HepG2 (cell line): Measurements from ENCODE around the gene PSMB3. TPM values are rescaled to one million over a fixed set of nuclear protein-coding genes. Genes with fewer than 3 reads are reported as not detected.

Experiments
- HDAC6 ChIP-seq: fragments of 200-600 bp; sonication (generic); IDR thresholded peaks from 2 replicates; pipeline ENCODE4 v1.7.0; 2017; ENCODE audit warnings: mild to moderate bottlenecking, antibody characterized with exemption, low read length, low read depth
- HNRNPK ChIP-seq: fragments of 200-400 bp; formaldehyde crosslinking; IDR thresholded peaks from 2 replicates; pipeline ENCODE4 v1.6.1; 2018; ENCODE audit warnings: low read length, low read depth, moderate library complexity, mild to moderate bottlenecking; ENCODE audit not compliant: poor library complexity, severe bottlenecking
- LCORL ChIP-seq, 2 experiments: fragments of 450-650 bp in 1 of 2; sonication (generic) in 1 of 2; formaldehyde crosslinking in 1 of 2; IDR thresholded peaks; 2 replicates each; pipeline versions ENCODE4 v1.5.0 to v1.6.1; 2017 to 2020; ENCODE audit warnings: antibody characterized with exemption in 1 of 2, missing genetic modification reagents in 1 of 2
- RAD51 ChIP-seq: fragments of 450-650 bp; IDR thresholded peaks from 2 replicates; pipeline ENCODE4 v1.6.1; 2016; ENCODE audit warnings: borderline replicate concordance
- RARA ChIP-seq: IDR thresholded peaks from 2 replicates; pipeline ENCODE4 v1.6.1; 2016; ENCODE audit warnings: missing genetic modification reagents, missing compliant biosample characterization
- RARG ChIP-seq: sonication (generic); formaldehyde crosslinking; IDR thresholded peaks from 2 replicates; pipeline ENCODE4 v1.4.0; 2020; ENCODE audit warnings: low read depth, mild to moderate bottlenecking, missing genetic modification reagents
- SCMH1 ChIP-seq: sonication (generic); formaldehyde crosslinking; IDR thresholded peaks from 2 replicates; pipeline ENCODE4 v1.9.0; 2021; ENCODE audit warnings: missing genetic modification reagents, mild to moderate bottlenecking, borderline replicate concordance
- TAF1 ChIP-seq: sonication (generic); formaldehyde crosslinking; IDR thresholded peaks from 2 replicates; pipeline ENCODE4 v1.4.0; 2020; ENCODE audit warnings: missing genetic modification reagents
- ZBTB20 ChIP-seq: sonication (generic); formaldehyde crosslinking; IDR thresholded peaks from 2 replicates; pipeline ENCODE4 v1.8.1; 2023; ENCODE audit warnings: missing genetic modification reagents, low read depth, mild to moderate bottlenecking, borderline replicate concordance
- ZEB1 ChIP-seq: IDR thresholded peaks from 2 replicates; pipeline ENCODE4 v1.6.1; 2012; ENCODE audit warnings: mild to moderate bottlenecking, low read depth, inconsistent platforms; ENCODE audit not compliant: insufficient replicate concordance
- ZFP36 ChIP-seq: fragments of 150-350 bp; IDR thresholded peaks from 2 replicates; pipeline ENCODE4 v1.6.1; 2018; ENCODE audit warnings: borderline replicate concordance, low read length, low read depth; ENCODE audit not compliant: partially characterized antibody
- ZNF672 ChIP-seq: sonication (generic); formaldehyde crosslinking; IDR thresholded peaks from 2 replicates; pipeline ENCODE4 v1.8.1; 2022; ENCODE audit warnings: missing genetic modification reagents
- ZNF724P ChIP-seq: sonication (generic); formaldehyde crosslinking; IDR thresholded peaks from 2 replicates; pipeline ENCODE4 v1.8.0; 2022; ENCODE audit warnings: missing genetic modification reagents, borderline replicate concordance
- ZNF781 ChIP-seq: sonication (generic); formaldehyde crosslinking; IDR thresholded peaks from 2 replicates; pipeline ENCODE4 v1.5.1; 2020; ENCODE audit warnings: borderline replicate concordance, mild to moderate bottlenecking, missing genetic modification reagents; ENCODE audit errors: not compliant biosample characterization
- ZSCAN5A ChIP-seq: sonication (generic); formaldehyde crosslinking; IDR thresholded peaks from 2 replicates; pipeline ENCODE4 v1.8.0; 2022; ENCODE audit warnings: mild to moderate bottlenecking, missing genetic modification reagents, borderline replicate concordance
- polyA plus RNA-seq, 8 experiments: library from polyadenylated mRNA; depleted of rRNA in 3 of 8; stranded (reverse) in 7 of 8; unstranded in 1 of 8; fragments of >200 nt; fragmentation: Illumina TruSeq in 4 of 8; extraction: Trizol in 4 of 8; gene quantifications; 2 replicates each; pipeline versions ENCODE4 v1.2.1 to v1.2.3, GENCODE V29; 2011 to 2016; ENCODE audit warnings: low read depth in 4 of 8, missing spikeins in 1 of 8, mixed read lengths in 1 of 8; ENCODE audit not compliant: insufficient read depth in 1 of 8
- total RNA-seq, 5 experiments: library from RNA; depleted of rRNA; stranded (reverse); fragments of >200 nt; fragmentation: Illumina TruSeq; extraction: Trizol; gene quantifications; 2 replicates each; pipeline ENCODE4 v1.2.3, GENCODE V29; 2016; ENCODE audit warnings: low read depth in 1 of 5
- TF ChIP-seq, protein P1 (sequence below): sonication (generic); formaldehyde crosslinking; IDR thresholded peaks from one replicate; pipeline ENCODE4 v1.5.1; 2020; ENCODE audit warnings: mild to moderate bottlenecking, missing genetic modification reagents; ENCODE audit errors: not compliant biosample characterization
- TF ChIP-seq, protein P2 (sequence below): sonication (generic); formaldehyde crosslinking; conservative IDR thresholded peaks from 2 replicates; pipeline ENCODE4 v1.4.0; 2020; ENCODE audit warnings: missing genetic modification reagents

PSMB3 gene
- total and polyA plus RNA-seq, 2 of the 13 experiments (the other 11 are each of a cell fraction or from before 2014, with no cell fraction given) = 366 to 517 TPM

DNA sequence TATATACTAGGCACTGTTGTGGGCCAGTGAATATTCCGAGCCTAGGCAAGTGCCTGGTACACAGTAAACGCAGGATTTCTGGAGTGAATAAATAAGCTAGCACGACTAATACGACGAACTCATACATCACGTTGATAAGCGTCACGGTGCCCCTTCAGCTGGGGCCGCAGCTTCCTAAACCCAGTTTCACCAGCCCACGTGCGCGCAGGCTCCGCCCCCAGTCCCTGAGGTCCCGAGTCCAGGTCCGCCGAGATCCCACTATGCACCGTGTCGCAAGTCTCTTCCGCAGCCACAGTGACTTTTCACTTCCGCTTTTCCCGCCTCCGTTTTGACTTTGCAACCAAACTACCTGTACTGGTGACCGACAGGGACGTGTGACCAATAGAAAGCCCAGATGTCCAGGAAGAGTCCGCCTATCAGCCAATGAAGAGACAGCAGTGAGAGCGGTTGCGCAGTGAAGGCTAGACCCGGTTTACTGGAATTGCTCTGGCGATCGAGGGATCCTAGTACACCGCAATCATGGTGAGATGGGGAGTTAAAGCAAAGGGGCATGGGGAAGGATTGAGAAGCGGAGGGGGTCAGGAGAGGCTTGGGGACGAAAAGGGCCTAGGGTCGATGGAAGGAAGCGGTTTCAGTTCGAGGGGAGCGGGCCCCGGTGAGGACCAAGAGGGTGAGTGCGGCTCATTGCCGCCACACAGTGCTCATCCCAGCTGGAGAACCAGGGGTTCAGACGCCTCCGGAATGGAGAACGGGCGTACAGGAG lies at the start of gene PSMB3 (continued):
- TF ChIP-seq, protein P1, sequence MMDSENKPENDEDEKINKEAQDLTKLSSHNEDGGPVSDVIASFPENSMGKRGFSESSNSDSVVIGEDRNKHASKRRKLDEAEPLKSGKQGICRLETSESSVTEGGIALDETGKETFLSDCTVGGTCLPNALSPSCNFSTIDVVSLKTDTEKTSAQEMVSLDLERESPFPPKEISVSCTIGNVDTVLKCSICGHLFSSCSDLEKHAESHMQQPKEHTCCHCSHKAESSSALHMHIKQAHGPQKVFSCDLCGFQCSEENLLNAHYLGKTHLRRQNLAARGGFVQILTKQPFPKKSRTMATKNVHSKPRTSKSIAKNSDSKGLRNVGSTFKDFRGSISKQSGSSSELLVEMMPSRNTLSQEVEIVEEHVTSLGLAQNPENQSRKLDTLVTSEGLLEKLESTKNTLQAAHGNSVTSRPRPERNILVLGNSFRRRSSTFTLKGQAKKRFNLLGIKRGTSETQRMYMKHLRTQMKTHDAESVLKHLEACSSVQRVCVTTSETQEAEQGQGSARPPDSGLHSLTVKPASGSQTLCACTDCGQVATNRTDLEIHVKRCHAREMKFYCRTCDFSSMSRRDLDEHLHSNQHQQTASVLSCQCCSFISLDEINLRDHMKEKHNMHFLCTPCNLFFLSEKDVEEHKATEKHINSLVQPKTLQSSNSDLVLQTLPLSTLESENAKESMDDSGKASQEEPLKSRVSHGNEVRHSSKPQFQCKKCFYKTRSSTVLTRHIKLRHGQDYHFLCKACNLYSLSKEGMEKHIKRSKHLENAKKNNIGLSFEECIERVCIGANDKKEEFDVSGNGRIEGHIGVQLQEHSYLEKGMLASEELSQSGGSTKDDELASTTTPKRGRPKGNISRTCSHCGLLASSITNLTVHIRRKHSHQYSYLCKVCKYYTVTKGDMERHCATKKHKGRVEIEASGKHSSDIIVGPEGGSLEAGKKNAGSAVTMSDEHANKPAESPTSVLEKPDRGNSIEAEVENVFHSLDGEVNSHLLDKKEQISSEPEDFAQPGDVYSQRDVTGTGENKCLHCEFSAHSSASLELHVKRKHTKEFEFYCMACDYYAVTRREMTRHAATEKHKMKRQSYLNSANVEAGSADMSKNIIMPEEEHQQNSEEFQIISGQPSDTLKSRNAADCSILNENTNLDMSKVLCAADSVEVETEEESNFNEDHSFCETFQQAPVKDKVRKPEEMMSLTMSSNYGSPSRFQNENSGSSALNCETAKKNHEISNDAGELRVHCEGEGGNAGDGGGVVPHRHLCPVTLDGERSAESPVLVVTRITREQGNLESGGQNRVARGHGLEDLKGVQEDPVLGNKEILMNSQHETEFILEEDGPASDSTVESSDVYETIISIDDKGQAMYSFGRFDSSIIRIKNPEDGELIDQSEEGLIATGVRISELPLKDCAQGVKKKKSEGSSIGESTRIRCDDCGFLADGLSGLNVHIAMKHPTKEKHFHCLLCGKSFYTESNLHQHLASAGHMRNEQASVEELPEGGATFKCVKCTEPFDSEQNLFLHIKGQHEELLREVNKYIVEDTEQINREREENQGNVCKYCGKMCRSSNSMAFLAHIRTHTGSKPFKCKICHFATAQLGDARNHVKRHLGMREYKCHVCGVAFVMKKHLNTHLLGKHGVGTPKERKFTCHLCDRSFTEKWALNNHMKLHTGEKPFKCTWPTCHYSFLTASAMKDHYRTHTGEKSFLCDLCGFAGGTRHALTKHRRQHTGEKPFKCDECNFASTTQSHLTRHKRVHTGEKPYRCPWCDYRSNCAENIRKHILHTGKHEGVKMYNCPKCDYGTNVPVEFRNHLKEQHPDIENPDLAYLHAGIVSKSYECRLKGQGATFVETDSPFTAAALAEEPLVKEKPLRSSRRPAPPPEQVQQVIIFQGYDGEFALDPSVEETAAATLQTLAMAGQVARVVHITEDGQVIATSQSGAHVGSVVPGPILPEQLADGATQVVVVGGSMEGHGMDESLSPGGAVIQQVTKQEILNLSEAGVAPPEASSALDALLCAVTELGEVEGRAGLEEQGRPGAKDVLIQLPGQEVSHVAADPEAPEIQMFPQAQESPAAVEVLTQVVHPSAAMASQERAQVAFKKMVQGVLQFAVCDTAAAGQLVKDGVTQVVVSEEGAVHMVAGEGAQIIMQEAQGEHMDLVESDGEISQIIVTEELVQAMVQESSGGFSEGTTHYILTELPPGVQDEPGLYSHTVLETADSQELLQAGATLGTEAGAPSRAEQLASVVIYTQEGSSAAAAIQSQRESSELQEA (CRISPR knock-in tag) = no peak
- TF ChIP-seq ZEB1 (no peak), ZNF781 (CRISPR knock-in tag) (no peak), HNRNPK (peak; percentile 24), RARG (CRISPR knock-in tag) (peak; percentile 89; the same call in 1 of the 2 replicates), ZBTB20 (CRISPR knock-in tag) (no peak), ZNF672 (CRISPR knock-in tag) (no peak), SCMH1 (no peak), ZFP36 (no peak), LCORL (IDR thresholded peaks at IDR 0.05) (no peak), LCORL (CRISPR knock-in tag; IDR thresholded peaks at IDR 0.05) (no peak), RAD51 (no peak; the same call in 1 of the 2 replicates), ZSCAN5A (CRISPR knock-in tag) (peak; percentile 71), RARA (CRISPR knock-in tag) (peak; percentile 53), HDAC6 (no peak), TAF1 (CRISPR knock-in tag) (peak; percentile 69), ZNF724P (no peak; the same call in 1 of the 2 replicates)
- TF ChIP-seq, protein P2, sequence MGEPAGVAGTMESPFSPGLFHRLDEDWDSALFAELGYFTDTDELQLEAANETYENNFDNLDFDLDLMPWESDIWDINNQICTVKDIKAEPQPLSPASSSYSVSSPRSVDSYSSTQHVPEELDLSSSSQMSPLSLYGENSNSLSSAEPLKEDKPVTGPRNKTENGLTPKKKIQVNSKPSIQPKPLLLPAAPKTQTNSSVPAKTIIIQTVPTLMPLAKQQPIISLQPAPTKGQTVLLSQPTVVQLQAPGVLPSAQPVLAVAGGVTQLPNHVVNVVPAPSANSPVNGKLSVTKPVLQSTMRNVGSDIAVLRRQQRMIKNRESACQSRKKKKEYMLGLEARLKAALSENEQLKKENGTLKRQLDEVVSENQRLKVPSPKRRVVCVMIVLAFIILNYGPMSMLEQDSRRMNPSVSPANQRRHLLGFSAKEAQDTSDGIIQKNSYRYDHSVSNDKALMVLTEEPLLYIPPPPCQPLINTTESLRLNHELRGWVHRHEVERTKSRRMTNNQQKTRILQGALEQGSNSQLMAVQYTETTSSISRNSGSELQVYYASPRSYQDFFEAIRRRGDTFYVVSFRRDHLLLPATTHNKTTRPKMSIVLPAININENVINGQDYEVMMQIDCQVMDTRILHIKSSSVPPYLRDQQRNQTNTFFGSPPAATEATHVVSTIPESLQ (CRISPR knock-in tag) = no peak
